Liver (tissue), 3 donors: ENCODE data around the gene ARHGAP6.

ENCODE experiments used
- ATF3 ChIP-seq: IDR thresholded peaks from 2 replicates; pipeline ENCODE4 v1.6.1; 2016; ENCODE audit warnings: antibody characterized with exemption
- CTCF ChIP-seq: fragments of 150-350 bp; IDR thresholded peaks from 2 replicates; pipeline ENCODE4 v1.5.1; 2017; ENCODE audit warnings: improper control_type of control experiment, low read depth, low read length; ENCODE audit not compliant: missing input control
- EGR1 ChIP-seq, 2 donors: IDR thresholded peaks; 2 replicates each; pipeline ENCODE4 v1.6.1; 2016 to 2018; ENCODE audit warnings: antibody characterized with exemption in 2 of 2, low read depth in 2 of 2
- FOXA1 ChIP-seq: IDR thresholded peaks from 2 replicates; pipeline ENCODE4 v1.6.1; 2016; ENCODE audit warnings: antibody characterized with exemption
- GABPA ChIP-seq, 2 donors: IDR thresholded peaks in 1 of 2; conservative IDR thresholded peaks in 1 of 2; 2 replicates each; pipeline ENCODE4 v1.6.1; 2016; ENCODE audit warnings: antibody characterized with exemption in 2 of 2, mild to moderate bottlenecking in 1 of 2, moderate library complexity in 1 of 2
- JUND ChIP-seq, 2 donors: IDR thresholded peaks; 2 replicates each; pipeline ENCODE4 v1.6.1; 2016; ENCODE audit warnings: antibody characterized with exemption in 2 of 2
- MAX ChIP-seq: IDR thresholded peaks from 2 replicates; pipeline ENCODE4 v1.6.1; 2016; ENCODE audit warnings: antibody characterized with exemption
- RAD21 ChIP-seq, 2 donors: IDR thresholded peaks; 2 replicates each; pipeline ENCODE4 v1.6.1; 2016; ENCODE audit warnings: antibody characterized with exemption in 2 of 2, mild to moderate bottlenecking in 2 of 2
- SP1 ChIP-seq: IDR thresholded peaks from 2 replicates; pipeline ENCODE4 v1.6.1; 2018; ENCODE audit warnings: antibody characterized with exemption, mild to moderate bottlenecking
- TAF1 ChIP-seq: conservative IDR thresholded peaks from 2 replicates; pipeline ENCODE4 v1.6.1; 2016; ENCODE audit warnings: antibody characterized with exemption, mild to moderate bottlenecking
- YY1 ChIP-seq: IDR thresholded peaks from 2 replicates; pipeline ENCODE4 v1.6.1; 2016; ENCODE audit warnings: antibody characterized with exemption, mild to moderate bottlenecking
- TF ChIP-seq, protein P1 (sequence below): IDR thresholded peaks from 2 replicates; pipeline ENCODE4 v1.6.1; 2016; ENCODE audit warnings: antibody characterized with exemption, mild to moderate bottlenecking
- donor health status: healthy.
- donor health status: healthy.

GRCh38 chrX:11591723-11592346 is 73.9 kb downstream of the ARHGAP6 start:
- TF ChIP-seq CTCF, result no peak
- no peak for TF ChIP-seq EGR1 (IDR thresholded peaks at IDR 0.05; ENCODE audit: low read depth in 2 of 2)
- TF ChIP-seq JUND (IDR thresholded peaks at IDR 0.05), result no peak
- TF ChIP-seq MAX, result no peak
- TF ChIP-seq RAD21 (IDR thresholded peaks at IDR 0.05), result no peak
- TF ChIP-seq, protein P1, sequence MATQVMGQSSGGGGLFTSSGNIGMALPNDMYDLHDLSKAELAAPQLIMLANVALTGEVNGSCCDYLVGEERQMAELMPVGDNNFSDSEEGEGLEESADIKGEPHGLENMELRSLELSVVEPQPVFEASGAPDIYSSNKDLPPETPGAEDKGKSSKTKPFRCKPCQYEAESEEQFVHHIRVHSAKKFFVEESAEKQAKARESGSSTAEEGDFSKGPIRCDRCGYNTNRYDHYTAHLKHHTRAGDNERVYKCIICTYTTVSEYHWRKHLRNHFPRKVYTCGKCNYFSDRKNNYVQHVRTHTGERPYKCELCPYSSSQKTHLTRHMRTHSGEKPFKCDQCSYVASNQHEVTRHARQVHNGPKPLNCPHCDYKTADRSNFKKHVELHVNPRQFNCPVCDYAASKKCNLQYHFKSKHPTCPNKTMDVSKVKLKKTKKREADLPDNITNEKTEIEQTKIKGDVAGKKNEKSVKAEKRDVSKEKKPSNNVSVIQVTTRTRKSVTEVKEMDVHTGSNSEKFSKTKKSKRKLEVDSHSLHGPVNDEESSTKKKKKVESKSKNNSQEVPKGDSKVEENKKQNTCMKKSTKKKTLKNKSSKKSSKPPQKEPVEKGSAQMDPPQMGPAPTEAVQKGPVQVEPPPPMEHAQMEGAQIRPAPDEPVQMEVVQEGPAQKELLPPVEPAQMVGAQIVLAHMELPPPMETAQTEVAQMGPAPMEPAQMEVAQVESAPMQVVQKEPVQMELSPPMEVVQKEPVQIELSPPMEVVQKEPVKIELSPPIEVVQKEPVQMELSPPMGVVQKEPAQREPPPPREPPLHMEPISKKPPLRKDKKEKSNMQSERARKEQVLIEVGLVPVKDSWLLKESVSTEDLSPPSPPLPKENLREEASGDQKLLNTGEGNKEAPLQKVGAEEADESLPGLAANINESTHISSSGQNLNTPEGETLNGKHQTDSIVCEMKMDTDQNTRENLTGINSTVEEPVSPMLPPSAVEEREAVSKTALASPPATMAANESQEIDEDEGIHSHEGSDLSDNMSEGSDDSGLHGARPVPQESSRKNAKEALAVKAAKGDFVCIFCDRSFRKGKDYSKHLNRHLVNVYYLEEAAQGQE, result no peak
- no peak for TF ChIP-seq YY1
- no peak for TF ChIP-seq TAF1
- TF ChIP-seq GABPA (IDR thresholded peaks at IDR 0.05 in 1 of 2, conservative IDR thresholded peaks at IDR 0.05 in 1 of 2), result no peak
- no peak for TF ChIP-seq SP1
- no peak for TF ChIP-seq FOXA1
- no peak for TF ChIP-seq ATF3
